Measurements from ENCODE around the gene TRAPPC3. TPM values are rescaled to one million over a fixed set of nuclear protein-coding genes. Genes with fewer than 3 reads are reported as not detected.
A peak's percentile ranks its signal among the peaks of the same experiment; 100 is the strongest.

Gene TRAPPC3
- total RNA-seq, 4 donors from 2014 or later, result 10.6 to 70.6 (median 38.1) TPM

DNA sequence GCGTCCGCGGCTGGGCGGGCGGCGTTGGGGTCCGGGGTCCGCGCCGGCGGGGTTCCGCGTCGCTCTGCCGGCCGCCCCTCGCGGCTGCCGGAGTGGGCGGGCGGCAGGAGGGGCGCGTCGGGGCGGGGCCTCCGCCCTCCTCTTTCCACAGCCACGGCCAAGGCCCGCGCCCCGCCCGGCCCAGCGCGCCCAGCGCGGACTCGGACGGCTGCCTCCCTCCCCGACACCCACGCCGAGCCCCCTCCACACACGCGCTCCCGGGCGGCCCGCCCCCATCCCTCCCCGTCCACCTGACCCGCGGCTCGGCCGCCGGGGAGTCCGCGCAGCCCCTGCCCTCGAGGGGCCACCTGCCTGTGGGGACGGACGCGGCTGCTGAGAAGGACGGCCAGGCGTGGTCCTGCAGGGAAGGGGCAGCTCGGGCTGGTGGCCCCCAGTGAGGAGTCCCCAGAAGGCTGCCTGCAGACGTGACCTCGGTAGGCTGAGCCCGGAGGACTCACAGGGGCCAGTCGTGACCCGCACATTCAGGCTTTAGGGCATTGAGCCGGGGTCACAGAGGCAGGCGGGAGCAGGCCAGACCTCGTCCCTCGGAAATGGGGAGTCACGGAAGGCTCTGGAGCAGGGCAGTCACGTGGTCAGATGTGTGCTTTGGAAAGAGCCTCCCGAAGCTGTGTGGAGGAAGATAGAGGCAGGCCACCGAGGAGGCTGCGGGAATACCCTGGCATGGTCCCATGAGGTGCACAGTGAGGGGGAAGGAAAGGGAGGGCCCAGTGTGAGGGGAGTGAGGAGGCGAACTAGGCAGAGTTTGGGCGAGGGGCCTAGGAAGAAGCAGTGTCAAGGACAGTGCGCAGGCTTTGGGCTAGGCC is 23.9 kb downstream of the TRAPPC3 start, which contains the start of gene COL8A2:
COL8A2 (minus strand) TSS at position 94 of the 863 bp plus-strand sequence. CDS start 24,980 bp downstream, outside the sequence.
- Histone ChIP-seq H3K9me3 (no peaks in the 10 kb centered on the region), H3K27me3 (peaks cover 0 to 3% of the 10 kb centered on the region in 2 donors), H3K4me3 (peak within 1 kb of the TSS; percentile 21 to 46), H3K27ac (peak within 1 kb of the TSS; percentile 41 to 69), H3K4me1 (peaks cover 0 to 6% of the 10 kb centered on the region in 2 donors), H3K36me3 (no peaks in the 10 kb centered on the region)
- TF ChIP-seq, protein P1, sequence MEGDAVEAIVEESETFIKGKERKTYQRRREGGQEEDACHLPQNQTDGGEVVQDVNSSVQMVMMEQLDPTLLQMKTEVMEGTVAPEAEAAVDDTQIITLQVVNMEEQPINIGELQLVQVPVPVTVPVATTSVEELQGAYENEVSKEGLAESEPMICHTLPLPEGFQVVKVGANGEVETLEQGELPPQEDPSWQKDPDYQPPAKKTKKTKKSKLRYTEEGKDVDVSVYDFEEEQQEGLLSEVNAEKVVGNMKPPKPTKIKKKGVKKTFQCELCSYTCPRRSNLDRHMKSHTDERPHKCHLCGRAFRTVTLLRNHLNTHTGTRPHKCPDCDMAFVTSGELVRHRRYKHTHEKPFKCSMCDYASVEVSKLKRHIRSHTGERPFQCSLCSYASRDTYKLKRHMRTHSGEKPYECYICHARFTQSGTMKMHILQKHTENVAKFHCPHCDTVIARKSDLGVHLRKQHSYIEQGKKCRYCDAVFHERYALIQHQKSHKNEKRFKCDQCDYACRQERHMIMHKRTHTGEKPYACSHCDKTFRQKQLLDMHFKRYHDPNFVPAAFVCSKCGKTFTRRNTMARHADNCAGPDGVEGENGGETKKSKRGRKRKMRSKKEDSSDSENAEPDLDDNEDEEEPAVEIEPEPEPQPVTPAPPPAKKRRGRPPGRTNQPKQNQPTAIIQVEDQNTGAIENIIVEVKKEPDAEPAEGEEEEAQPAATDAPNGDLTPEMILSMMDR (IDR thresholded peaks at IDR 0.05), result no peak
- TF ChIP-seq POLR2A (IDR thresholded peaks at IDR 0.05), result peak in 1 of 2 donors; percentile 24
- intact Hi-C loops (cut with DNase I; ENCODE audit: low total_unique reads), result loop anchor here (10.0 kb wide), 1 partner anchor 299 kb away; no protein-coding TSS in a partner anchor
- peak; percentile 41 to 66 for DNase-seq

DNA sequence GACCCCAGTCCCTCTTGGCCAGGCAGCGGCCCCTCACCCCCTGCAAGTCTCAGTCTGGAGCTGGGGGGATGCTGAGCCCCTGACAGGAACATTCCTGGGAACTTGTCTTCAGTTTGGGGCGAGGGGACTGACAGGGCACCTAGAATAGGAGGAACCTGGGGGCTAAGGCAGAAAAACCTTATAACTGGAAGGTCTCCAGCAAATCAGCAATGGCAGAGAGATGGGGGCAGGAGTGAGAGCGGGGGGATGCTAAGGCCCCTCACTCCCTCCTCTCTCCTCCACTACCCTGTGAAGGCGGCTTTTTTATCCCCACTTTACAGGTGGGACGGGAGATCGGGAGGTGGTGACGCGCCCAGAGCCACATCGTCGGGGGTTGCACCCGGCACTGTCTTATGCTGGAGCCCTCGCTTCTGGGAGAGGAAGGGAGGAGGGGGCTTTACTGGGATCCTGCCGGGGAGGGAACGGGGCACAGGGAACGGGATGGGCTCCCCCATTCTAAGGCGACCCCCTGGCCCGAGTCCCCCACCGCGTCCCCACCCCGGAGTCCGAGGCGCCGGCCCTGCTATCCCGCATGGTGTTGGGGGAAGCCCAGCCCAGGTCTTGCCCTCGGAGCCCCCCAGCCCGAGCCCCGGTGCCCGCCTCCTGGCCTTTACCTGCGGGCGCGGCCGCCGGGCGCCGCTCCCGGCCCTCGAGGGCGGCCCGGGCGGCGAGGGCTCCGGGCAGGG is 24.7 kb downstream of the TRAPPC3 start:
- TF ChIP-seq POLR2A (IDR thresholded peaks at IDR 0.05), result no peak
- TF ChIP-seq, protein P1 (IDR thresholded peaks at IDR 0.05), result no peak

DNA sequence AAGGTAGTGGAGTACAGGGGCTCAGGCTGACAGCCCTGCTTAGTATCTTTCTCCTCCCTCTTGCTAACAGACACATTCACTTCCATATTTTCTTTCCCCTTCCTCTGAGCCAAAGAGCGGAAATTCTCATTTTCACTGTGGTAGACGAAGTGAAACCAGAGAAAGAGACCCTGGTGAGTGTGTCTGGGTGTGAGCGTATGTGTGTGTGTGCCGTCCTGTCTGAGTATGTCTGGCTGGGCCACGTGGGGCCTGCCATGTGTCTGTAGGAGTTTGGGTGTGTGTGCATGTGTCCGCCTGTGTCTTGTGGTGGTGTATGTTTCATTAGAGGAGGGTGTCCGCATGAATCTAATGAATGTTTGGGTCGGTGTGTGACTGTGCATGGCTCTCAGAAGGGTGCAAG is 25.9 kb downstream of the TRAPPC3 start:
- Histone ChIP-seq H3K9me3 (no peaks in the 10 kb centered on the region), H3K4me3 (no peak overlapping the region), H3K27ac (no peak overlapping the region), H3K4me1 (peaks cover 0 to 6% of the 10 kb centered on the region in 2 donors), H3K36me3 (no peaks in the 10 kb centered on the region), H3K27me3 (peaks cover 0 to 3% of the 10 kb centered on the region in 2 donors)
- intact Hi-C loops (cut with DNase I; ENCODE audit: low total_unique reads), result loop anchor here (10.0 kb wide), 1 partner anchor 301 kb away; no protein-coding TSS in a partner anchor
- no peak for DNase-seq
- TF ChIP-seq, protein P1 (IDR thresholded peaks at IDR 0.05), result no peak
- no peak for TF ChIP-seq POLR2A (IDR thresholded peaks at IDR 0.05)

More for the DNA sequence above, 24.7 kb downstream of the TRAPPC3 start:
- Histone ChIP-seq H3K4me1 (peaks cover 0 to 6% of the 10 kb centered on the region in 2 donors), H3K27ac (peak overlapping the region; percentile 41 to 69), H3K4me3 (peak overlapping the region; percentile 9 to 46), H3K36me3 (no peaks in the 10 kb centered on the region), H3K27me3 (peaks cover 0 to 3% of the 10 kb centered on the region in 2 donors), H3K9me3 (no peaks in the 10 kb centered on the region)
- DNase-seq, result no peak
- intact Hi-C loops (cut with DNase I; ENCODE audit: low total_unique reads), result loop anchor here (10.0 kb wide), 1 partner anchor 300 kb away; no protein-coding TSS in a partner anchor

DNA sequence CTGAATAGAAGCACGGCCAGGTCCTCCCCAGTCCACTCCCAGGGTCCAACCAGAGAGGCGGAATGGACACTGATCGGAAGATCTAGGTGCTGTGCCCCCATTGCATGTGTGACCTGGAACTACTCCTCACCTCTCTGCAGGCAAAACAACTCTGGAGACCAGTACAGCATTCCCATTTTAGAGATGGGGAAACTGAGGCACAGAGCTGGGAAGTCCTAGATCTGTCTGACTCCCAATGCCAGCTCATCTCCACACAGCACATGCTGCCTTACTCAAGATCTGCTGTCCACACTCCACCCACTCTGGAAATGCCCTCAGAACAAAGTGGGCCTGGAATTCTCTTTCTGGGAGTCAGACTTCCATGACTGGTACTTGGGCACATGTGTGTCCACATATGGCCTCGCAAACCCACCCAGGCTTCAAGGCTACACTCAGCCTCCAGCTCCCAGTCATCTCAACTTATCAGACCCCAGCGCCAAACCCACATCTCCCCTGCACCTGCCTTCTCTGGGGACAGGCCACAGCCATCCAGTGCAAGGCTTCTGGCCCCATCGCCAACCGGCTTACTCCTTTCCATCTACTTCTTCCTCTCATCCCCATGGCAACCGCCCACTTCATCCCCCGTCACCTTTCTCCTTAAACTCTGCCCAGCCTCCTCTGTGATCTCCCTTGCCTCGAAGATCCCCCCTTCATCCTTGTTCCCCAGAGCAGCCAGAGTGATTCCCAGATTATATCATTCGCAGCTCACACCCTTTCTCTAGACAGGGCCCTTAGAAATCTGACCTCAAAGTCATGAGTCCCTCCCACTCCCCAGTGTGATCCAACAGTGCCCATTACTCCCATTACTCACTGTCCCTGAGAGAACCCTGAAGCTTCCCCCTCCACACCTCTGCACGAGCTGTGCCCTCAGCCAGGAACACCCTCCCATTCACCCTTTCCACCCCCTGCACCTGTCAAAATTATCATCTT is 26.9 kb downstream of the TRAPPC3 start:
- DNase-seq, result no peak
- Histone ChIP-seq H3K36me3 (no peaks in the 10 kb centered on the region), H3K4me1 (peaks cover 0 to 6% of the 10 kb centered on the region in 2 donors), H3K27me3 (peaks cover 0 to 3% of the 10 kb centered on the region in 2 donors), H3K4me3 (no peak overlapping the region), H3K27ac (no peak overlapping the region), H3K9me3 (no peaks in the 10 kb centered on the region)
- intact Hi-C loops (cut with DNase I; ENCODE audit: low total_unique reads), result loop anchor here (10.0 kb wide), 1 partner anchor 302 kb away; no protein-coding TSS in a partner anchor
- TF ChIP-seq, protein P1 (IDR thresholded peaks at IDR 0.05), result no peak
- TF ChIP-seq POLR2A (IDR thresholded peaks at IDR 0.05), result no peak
